Panc1 (cell line): ENCODE results near the gene CDH26. TPM values are rescaled to one million over a fixed set of nuclear protein-coding genes. Genes with fewer than 3 reads are reported as not detected.

Experiments
- ATAC-seq: fragments of 200-7000 bp; cut with Tn5 transposase; 2 replicates; pipeline ENCODE4 v1.9.1; 2020; ENCODE audit warnings: mild to moderate bottlenecking, moderate library complexity
- BruUV-seq: library from RNA; stranded (reverse); fragments of 400-500 nt; replicated peaks from 2 replicates; lab custom pipeline; 2021; lab: Mats Ljungman, UMichigan
- CTCF ChIA-PET: fragments of 300-600 bp; sonication (Branson Sonifier 250); formaldehyde crosslinking; loops from one replicate; lab custom pipeline; 2022; ENCODE audit warnings: antibody characterized with exemption; lab: Charles Lee
- POLR2A ChIA-PET: fragments of 300-600 bp; sonication (Branson Sonifier 250); formaldehyde crosslinking; loops from one replicate; lab custom pipeline; 2022; ENCODE audit warnings: antibody characterized with exemption; lab: Charles Lee
- DNase-seq: peaks from one replicate; pipeline ENCODE4 v3.0.0-alpha.2; 2010; ENCODE audit warnings: low read depth, low spot score
- H3K27ac ChIP-seq: 2 replicates; pipeline ENCODE4 v1.5.1; 2011; ENCODE audit warnings: mild to moderate bottlenecking, low read length, inconsistent platforms
- H3K27me3 ChIP-seq: fragments of 200-500 bp; sonication (Bioruptor generic); 2 replicates; pipeline ENCODE4 v1.6.0; 2014; ENCODE audit warnings: low read length, inconsistent platforms; ENCODE audit not compliant: control insufficient read depth, insufficient read depth
- H3K36me3 ChIP-seq: fragments of 200-500 bp; sonication (Bioruptor generic); 2 replicates; pipeline ENCODE4 v1.5.1; 2014; ENCODE audit warnings: inconsistent platforms, mild to moderate bottlenecking, low read length, moderate library complexity; ENCODE audit not compliant: control insufficient read depth, insufficient read depth
- H3K4me1 ChIP-seq: 2 replicates; pipeline ENCODE4 v1.5.1; 2011; ENCODE audit warnings: inconsistent platforms, mild to moderate bottlenecking, low read length, moderate library complexity; ENCODE audit not compliant: control insufficient read depth, insufficient read depth
- H3K4me3 ChIP-seq, 2 experiments: 2 replicates each; pipeline ENCODE4 v1.5.1; 2011 to 2012; ENCODE audit warnings: low read depth in 2 of 2, low read length in 2 of 2, mild to moderate bottlenecking in 2 of 2, inconsistent platforms in 1 of 2, moderate library complexity in 1 of 2
- H3K9me3 ChIP-seq: fragments of 200-500 bp; sonication (Bioruptor generic); 2 replicates; pipeline ENCODE4 v1.5.1; 2014; ENCODE audit warnings: low read depth, mild to moderate bottlenecking, inconsistent platforms, low read length, moderate library complexity; ENCODE audit not compliant: control insufficient read depth, insufficient read depth
- CTCF ChIP-seq: fragments of 450-650 bp; IDR thresholded peaks from 2 replicates; pipeline ENCODE4 v1.5.1; 2017; ENCODE audit warnings: mild to moderate bottlenecking
- POLR2AphosphoS5 ChIP-seq: IDR thresholded peaks from 2 replicates; pipeline ENCODE4 v1.6.1; 2012; ENCODE audit warnings: mild to moderate bottlenecking, low read depth, low read length, moderate library complexity
- REST ChIP-seq, 2 experiments: IDR thresholded peaks; 2 replicates each; pipeline ENCODE4 v1.6.1; 2011 to 2012; ENCODE audit warnings: low read depth in 2 of 2, control low read depth in 1 of 2, low read length in 1 of 2, mild to moderate bottlenecking in 1 of 2, moderate library complexity in 1 of 2; ENCODE audit not compliant: insufficient read depth in 1 of 2
- SIN3A ChIP-seq: IDR thresholded peaks from 2 replicates; pipeline ENCODE4 v1.6.1; 2012; ENCODE audit warnings: low read depth, mild to moderate bottlenecking, low read length, moderate library complexity, borderline replicate concordance; ENCODE audit not compliant: insufficient read depth
- TCF7L2 ChIP-seq: IDR thresholded peaks from 2 replicates; pipeline ENCODE4 v1.6.1; 2011; ENCODE audit warnings: mild to moderate bottlenecking, low read depth, low read length, inconsistent platforms
- in situ Hi-C: cut with HindIII; loops from 2 replicates; pipeline ENCODE4 v1.10.0; 2016; ENCODE audit warnings: low sequenced_read_pairs, low pct_unique_long_range_greater_than_20kb
- intact Hi-C: fragments of 100-400 bp; cut with micrococcal nuclease; formaldehyde crosslinking; loops from one replicate; pipeline ENCODE4 v1.10.0; 2022; ENCODE audit not compliant: unreplicated experiment
- total RNA-seq: library from RNA; stranded (reverse); gene quantifications from one replicate; pipeline ENCODE4 v1.2.1, GENCODE V29; 2021; ENCODE audit not compliant: unreplicated experiment

CDH26 gene
- total RNA-seq, 1 experiment from 2014 or later: 0.46 TPM

GRCh38 chr20:59945175-59945574, 13.0 kb upstream of the CDH26 start:
- intact Hi-C loops (no loop called here), in situ Hi-C loops (no loop called here)
- H3K4me1 ChIP-seq: peaks cover 6% of the 10 kb centered on the region; the same call in 1 of the 2 replicates
- H3K36me3 ChIP-seq: peaks cover 26% of the 10 kb centered on the region
- TF ChIP-seq SIN3A (no peak), POLR2AphosphoS5 (no peak), REST (IDR thresholded peaks at IDR 0.05; ENCODE audit: insufficient read depth in 1 of 2, low read depth in 2 of 2, low read length in 1 of 2) (no peak), CTCF (no peak), TCF7L2 (no peak)
- H3K27ac ChIP-seq: no peak overlapping the region
- ChIA-PET POLR2A (no interaction called here), CTCF (no interaction called here)
- no peaks in the 10 kb centered on the region for H3K27me3 ChIP-seq
- ATAC-seq (no peak), DNase-seq (no peak)
- H3K4me3 ChIP-seq: no peak overlapping the region
- no TSS peak for BruUV-seq
- H3K9me3 ChIP-seq: no peaks in the 10 kb centered on the region

- no peak for ATAC-seq
- POLR2A ChIA-PET: no interaction called here
- CTCF ChIA-PET: no interaction called here
- Histone ChIP-seq H3K36me3 (peaks cover 26% of the 10 kb centered on the region), H3K27ac (no peak overlapping the region), H3K4me3 (no peak overlapping the region), H3K27me3 (no peaks in the 10 kb centered on the region), H3K9me3 (no peaks in the 10 kb centered on the region), H3K4me1 (peaks cover 6% of the 10 kb centered on the region; the same call in 1 of the 2 replicates)
- in situ Hi-C loops (no loop called here), intact Hi-C loops (no loop called here)
- no TSS peak for BruUV-seq
- TF ChIP-seq POLR2AphosphoS5 (no peak), REST (IDR thresholded peaks at IDR 0.05; ENCODE audit: insufficient read depth in 1 of 2, low read depth in 2 of 2, low read length in 1 of 2) (no peak), CTCF (no peak), TCF7L2 (no peak), SIN3A (no peak)
- no peak for DNase-seq
Observed at GRCh38 chr20:59945731-59946130, 12.5 kb upstream of the CDH26 start.
